Uterus (tissue), 4 donors: Measurements from ENCODE around the gene VSIG4. TPM values are rescaled to one million over a fixed set of nuclear protein-coding genes. Genes with fewer than 3 reads are reported as not detected.

Experiments
- DNase-seq, 2 donors: peaks; one replicate each; pipeline ENCODE4 v3.0.0-alpha.2; 2019 to 2020
- H3K27ac ChIP-seq, 2 donors: fragments of 200-600 bp; sonication (generic); 1 replicate in 1 of 2; 2 replicates in 1 of 2; pipeline ENCODE4 v1.5.1; 2016 to 2018
- H3K27me3 ChIP-seq, 2 donors: fragments of 200-600 bp; sonication (generic); one replicate each; pipeline ENCODE4 v1.5.1; 2018 to 2019; ENCODE audit warnings: control low read depth in 1 of 2
- H3K36me3 ChIP-seq, 2 donors: fragments of 200-600 bp; sonication (generic); one replicate each; pipeline ENCODE4 v1.5.1; 2019; ENCODE audit warnings: control low read depth in 1 of 2
- H3K4me1 ChIP-seq, 2 donors: fragments of 200-600 bp; sonication (generic); one replicate each; pipeline ENCODE4 v1.5.1; 2018 to 2019; ENCODE audit warnings: control low read depth in 1 of 2
- H3K4me3 ChIP-seq, 2 donors: fragments of 200-600 bp; sonication (generic); 1 replicate in 1 of 2; 2 replicates in 1 of 2; pipeline ENCODE4 v1.5.1; 2018 to 2019; ENCODE audit warnings: mild to moderate bottlenecking in 1 of 2
- H3K9me3 ChIP-seq, 2 donors: fragments of 200-600 bp; sonication (generic); one replicate each; pipeline ENCODE4 v1.5.1; 2019; ENCODE audit warnings: control low read depth in 1 of 2
- POLR2A ChIP-seq, 2 donors: fragments of 450-650 bp; IDR thresholded peaks; one replicate each; pipeline ENCODE4 v1.6.1; 2016; ENCODE audit warnings: antibody characterized with exemption in 2 of 2, mild to moderate bottlenecking in 1 of 2, moderate library complexity in 1 of 2
- intact Hi-C: fragments of 100-400 bp; cut with DNase I; formaldehyde crosslinking; loops from one replicate; pipeline ENCODE4 v1.15.1; 2023; ENCODE audit warnings: low total_unique reads
- total RNA-seq, 4 donors: library from RNA; depleted of rRNA in 3 of 4; stranded (reverse); fragments of >200 nt in 3 of 4; gene quantifications; one replicate each; pipeline versions ENCODE4 v1.1.0 to v1.2.4, GENCODE V29; 2014 to 2023
- TF ChIP-seq, protein P1 (sequence below), 4 experiments: fragments of 200-600 bp in 2 of 4; fragments of 450-650 bp in 2 of 4; sonication (generic) in 2 of 4; IDR thresholded peaks; one replicate each; pipeline ENCODE4 v1.5.1; 2016 to 2019; ENCODE audit warnings: antibody characterized with exemption in 4 of 4, mild to moderate bottlenecking in 2 of 4, moderate library complexity in 1 of 4
- donor health status: DM: yes; HTN: yes; CAD: no.

Gene VSIG4
- total RNA-seq, 4 donors from 2014 or later = 13.4 to 120 (median 16.7) TPM

DNA sequence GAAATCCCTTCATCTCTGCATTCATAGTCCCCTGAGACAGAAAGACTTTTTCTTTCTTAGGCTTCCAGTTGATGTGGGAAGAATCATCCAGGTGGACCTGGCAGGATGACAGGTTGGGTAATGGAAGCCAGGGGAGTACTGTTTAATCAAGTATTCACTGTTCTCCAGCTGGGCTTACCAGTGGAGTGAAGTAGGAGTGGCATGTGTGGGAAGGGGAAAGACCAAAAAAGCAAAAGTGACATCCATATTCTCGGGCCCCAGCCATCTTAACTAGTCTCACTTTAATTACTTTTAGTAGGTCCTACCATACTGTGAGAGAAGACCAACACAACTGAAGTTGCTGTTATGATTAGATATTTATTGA is 18.5 kb downstream of the VSIG4 start:
- no peak overlapping the region for H3K4me3 ChIP-seq
- no peaks in the 10 kb centered on the region for H3K36me3 ChIP-seq
- TF ChIP-seq, protein P1, sequence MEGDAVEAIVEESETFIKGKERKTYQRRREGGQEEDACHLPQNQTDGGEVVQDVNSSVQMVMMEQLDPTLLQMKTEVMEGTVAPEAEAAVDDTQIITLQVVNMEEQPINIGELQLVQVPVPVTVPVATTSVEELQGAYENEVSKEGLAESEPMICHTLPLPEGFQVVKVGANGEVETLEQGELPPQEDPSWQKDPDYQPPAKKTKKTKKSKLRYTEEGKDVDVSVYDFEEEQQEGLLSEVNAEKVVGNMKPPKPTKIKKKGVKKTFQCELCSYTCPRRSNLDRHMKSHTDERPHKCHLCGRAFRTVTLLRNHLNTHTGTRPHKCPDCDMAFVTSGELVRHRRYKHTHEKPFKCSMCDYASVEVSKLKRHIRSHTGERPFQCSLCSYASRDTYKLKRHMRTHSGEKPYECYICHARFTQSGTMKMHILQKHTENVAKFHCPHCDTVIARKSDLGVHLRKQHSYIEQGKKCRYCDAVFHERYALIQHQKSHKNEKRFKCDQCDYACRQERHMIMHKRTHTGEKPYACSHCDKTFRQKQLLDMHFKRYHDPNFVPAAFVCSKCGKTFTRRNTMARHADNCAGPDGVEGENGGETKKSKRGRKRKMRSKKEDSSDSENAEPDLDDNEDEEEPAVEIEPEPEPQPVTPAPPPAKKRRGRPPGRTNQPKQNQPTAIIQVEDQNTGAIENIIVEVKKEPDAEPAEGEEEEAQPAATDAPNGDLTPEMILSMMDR (IDR thresholded peaks at IDR 0.05) = no peak
- TF ChIP-seq POLR2A (IDR thresholded peaks at IDR 0.05) = no peak
- intact Hi-C loops = no loop called here
- DNase-seq = no peak
- no peaks in the 10 kb centered on the region for H3K4me1 ChIP-seq
- H3K27me3 ChIP-seq = peaks cover 0 to 4% of the 10 kb centered on the region in 2 donors
- no peaks in the 10 kb centered on the region for H3K9me3 ChIP-seq
- H3K27ac ChIP-seq = no peak overlapping the region

DNA sequence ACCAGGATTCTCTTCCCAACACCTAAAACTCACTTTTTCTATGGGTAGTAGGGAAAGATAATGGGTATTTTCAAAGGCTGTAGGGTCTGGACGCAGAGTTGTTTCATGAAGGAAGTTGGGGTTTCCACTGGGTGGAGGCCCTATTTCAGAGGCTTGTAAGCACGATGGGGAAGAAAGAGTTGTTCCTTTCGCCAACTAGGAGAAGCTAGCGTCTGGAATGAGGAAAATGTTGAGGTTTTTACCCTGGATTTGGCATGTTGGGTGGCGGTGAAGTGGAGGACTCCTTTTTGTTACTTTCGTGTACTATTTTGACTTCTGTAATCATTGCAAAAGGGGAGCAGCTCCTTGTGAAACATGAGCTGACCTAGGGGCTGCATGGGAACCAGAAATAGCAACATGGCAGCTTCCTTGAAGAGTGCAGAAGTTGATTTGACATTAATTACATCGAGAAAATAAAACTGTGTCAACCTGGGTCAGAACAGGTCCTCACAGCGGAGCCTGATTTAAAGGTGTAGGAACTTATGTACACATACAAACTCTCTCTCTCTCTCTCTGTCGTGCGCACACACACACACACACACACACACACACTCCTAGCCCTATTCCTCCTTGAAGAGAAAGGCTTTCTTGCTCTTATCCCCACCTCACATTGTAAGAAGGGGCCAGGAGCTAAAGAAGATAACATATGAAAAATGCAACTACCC is 19.1 kb downstream of the VSIG4 start:
- TF ChIP-seq POLR2A (IDR thresholded peaks at IDR 0.05) = no peak
- TF ChIP-seq, protein P1 (IDR thresholded peaks at IDR 0.05) = no peak
- H3K27ac ChIP-seq = no peak overlapping the region
- no peaks in the 10 kb centered on the region for H3K4me1 ChIP-seq
- no peaks in the 10 kb centered on the region for H3K36me3 ChIP-seq
- intact Hi-C loops = no loop called here
- DNase-seq = no peak
- peaks cover 0 to 4% of the 10 kb centered on the region in 2 donors for H3K27me3 ChIP-seq
- H3K9me3 ChIP-seq = no peaks in the 10 kb centered on the region
- H3K4me3 ChIP-seq = no peak overlapping the region

DNA sequence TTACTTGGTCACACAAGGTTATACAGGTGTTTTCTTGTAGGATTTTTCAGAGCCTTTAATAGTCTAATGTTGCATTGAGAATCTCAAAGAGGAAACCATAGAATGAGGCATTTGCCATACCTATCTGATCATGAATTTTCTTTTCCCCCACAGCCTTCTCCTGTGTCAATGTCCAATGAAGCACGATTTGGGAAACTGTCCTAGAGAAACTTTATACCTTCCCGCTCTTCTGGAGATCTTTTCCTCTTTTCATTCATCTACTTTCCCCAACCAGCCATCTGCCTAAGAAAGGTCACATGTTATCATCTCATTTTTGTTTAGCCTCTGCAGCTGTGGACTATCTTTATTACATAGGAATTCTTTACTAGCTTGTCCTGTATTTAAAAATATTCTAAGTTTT is 19.9 kb downstream of the VSIG4 start:
- no peak overlapping the region for H3K27ac ChIP-seq
- H3K36me3 ChIP-seq = no peaks in the 10 kb centered on the region
- no peak for TF ChIP-seq POLR2A (IDR thresholded peaks at IDR 0.05)
- TF ChIP-seq, protein P1 (IDR thresholded peaks at IDR 0.05) = no peak
- no peak overlapping the region for H3K4me3 ChIP-seq
- DNase-seq = no peak
- no peaks in the 10 kb centered on the region for H3K4me1 ChIP-seq
- H3K9me3 ChIP-seq = no peaks in the 10 kb centered on the region
- intact Hi-C loops = no loop called here
- peaks cover 0 to 4% of the 10 kb centered on the region in 2 donors for H3K27me3 ChIP-seq

DNA sequence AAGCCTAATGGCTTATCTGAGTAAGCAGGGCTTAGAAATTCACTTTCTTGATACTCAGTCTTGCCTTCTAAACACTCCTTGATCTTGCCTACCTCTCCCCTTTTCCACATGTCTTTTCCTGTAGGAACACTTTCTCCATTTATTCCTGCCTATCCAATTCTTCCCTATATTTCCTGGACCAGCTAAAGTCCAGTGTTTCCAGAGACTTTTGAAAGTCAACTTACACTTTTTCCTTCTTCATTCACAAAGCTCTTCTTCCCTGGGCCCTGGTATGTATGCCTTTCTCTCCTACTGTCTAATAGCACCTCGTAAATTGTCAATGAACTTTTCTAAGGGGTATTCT is 20.6 kb downstream of the VSIG4 start:
- no peak for DNase-seq
- no peaks in the 10 kb centered on the region for H3K9me3 ChIP-seq
- peaks cover 0 to 4% of the 10 kb centered on the region in 2 donors for H3K27me3 ChIP-seq
- no peaks in the 10 kb centered on the region for H3K4me1 ChIP-seq
- H3K36me3 ChIP-seq = no peaks in the 10 kb centered on the region
- no peak overlapping the region for H3K27ac ChIP-seq
- intact Hi-C loops = no loop called here
- TF ChIP-seq, protein P1 (IDR thresholded peaks at IDR 0.05) = no peak
- TF ChIP-seq POLR2A (IDR thresholded peaks at IDR 0.05) = no peak
- H3K4me3 ChIP-seq = no peak overlapping the region

DNA sequence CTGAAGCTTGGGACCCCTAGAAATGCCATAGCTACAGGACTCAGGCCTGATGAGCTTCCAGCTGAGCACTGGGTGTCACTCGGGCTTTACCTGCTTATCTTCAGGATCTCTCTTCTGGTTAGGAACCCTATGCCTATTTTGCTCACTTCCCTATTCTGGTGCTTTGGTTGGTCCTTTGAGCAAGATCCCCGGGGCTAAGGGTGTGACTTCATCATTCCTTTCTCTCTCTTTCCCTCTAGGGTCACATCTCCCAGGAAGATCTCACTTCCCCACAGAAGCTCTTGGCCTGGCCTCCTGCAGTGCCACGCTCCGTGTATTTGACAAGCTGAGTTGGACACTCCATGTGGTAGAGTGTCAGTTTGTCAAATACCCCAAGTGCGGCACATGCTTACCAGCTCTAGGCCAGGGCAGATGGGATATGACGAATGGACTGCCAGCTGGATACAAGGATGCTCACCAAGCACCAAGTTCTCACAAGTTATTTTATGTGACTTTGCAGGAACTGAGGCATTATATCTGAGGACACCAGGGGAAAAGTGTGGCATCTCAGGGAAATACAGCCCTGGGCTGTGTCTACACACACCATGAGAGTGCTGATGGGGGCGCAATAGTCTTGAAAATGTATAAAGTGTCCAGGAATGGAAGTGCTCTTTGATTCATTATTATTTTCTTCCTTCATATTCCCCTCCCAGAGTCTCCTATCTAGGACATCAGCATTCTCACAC is 21.1 kb downstream of the VSIG4 start:
- Histone ChIP-seq H3K4me3 (no peak overlapping the region), H3K27ac (no peak overlapping the region), H3K9me3 (no peaks in the 10 kb centered on the region), H3K36me3 (no peaks in the 10 kb centered on the region), H3K4me1 (no peaks in the 10 kb centered on the region), H3K27me3 (peaks cover 0 to 4% of the 10 kb centered on the region in 2 donors)
- no peak for DNase-seq
- no peak for TF ChIP-seq POLR2A (IDR thresholded peaks at IDR 0.05)
- intact Hi-C loops = no loop called here
